B cell (primary cell): ENCODE data around the gene ANAPC2. TPM values are rescaled to one million over a fixed set of nuclear protein-coding genes. Genes with fewer than 3 reads are reported as not detected.

Experiments used
- ATAC-seq: fragments of 200-7000 bp; cut with Tn5 transposase; one replicate; pipeline ENCODE4 v1.10.0; 2021; ENCODE audit warnings: low read depth, mild to moderate bottlenecking, moderate number of reproducible peaks, moderate library complexity
- CTCF ChIA-PET: fragments of 350-600 bp; sonication (Branson Sonifier 250); formaldehyde crosslinking; loops from one replicate; lab custom pipeline; 2021; ENCODE audit warnings: antibody characterized with exemption, inconsistent platforms; lab: Charles Lee
- POLR2A ChIA-PET: fragments of 350-600 bp; sonication (Branson Sonifier 250); formaldehyde crosslinking; loops from one replicate; lab custom pipeline; 2021; ENCODE audit warnings: antibody characterized with exemption; lab: Charles Lee
- DNase-seq: peaks from one replicate; pipeline ENCODE4 v3.0.0; 2013
- H2AFZ ChIP-seq: 2 replicates; pipeline ENCODE4 v1.6.1; 2012; ENCODE audit warnings: mild to moderate bottlenecking, low read depth, low read length; ENCODE audit not compliant: insufficient read depth, poor library complexity, severe bottlenecking
- H3K27ac ChIP-seq, 2 donors: 1 replicate in 1 of 2; 2 replicates in 1 of 2; pipeline ENCODE4 v1.5.1; 2012 to 2013; ENCODE audit warnings: low read length in 2 of 2, mild to moderate bottlenecking in 2 of 2, moderate library complexity in 1 of 2
- H3K27me3 ChIP-seq, 4 experiments: fragments of 200-600 bp in 1 of 4; sonication (generic) in 1 of 4; replicated peaks in 1 of 4; 1 replicate in 2 of 4; 2 replicates in 2 of 4; pipeline versions ENCODE4 v1.6.1 to v1.7.0; 2013 to 2016; ENCODE audit warnings: low read length in 3 of 4, mild to moderate bottlenecking in 2 of 4, mixed read lengths in 1 of 4, moderate library complexity in 1 of 4; ENCODE audit not compliant: insufficient read depth in 4 of 4, control insufficient read depth in 3 of 4; ENCODE audit errors: control extremely low read depth in 1 of 4
- H3K36me3 ChIP-seq, 2 experiments: replicated peaks in 1 of 2; 1 replicate in 1 of 2; 2 replicates in 1 of 2; pipeline versions ENCODE4 v1.6.1 to v1.7.1; 2013; ENCODE audit warnings: low read length in 1 of 2; ENCODE audit not compliant: insufficient read depth in 2 of 2, control insufficient read depth in 1 of 2; ENCODE audit errors: control extremely low read depth in 1 of 2, extremely low read depth in 1 of 2
- H3K4me1 ChIP-seq, 2 donors: fragments of 200-600 bp in 1 of 2; sonication (generic) in 1 of 2; 1 replicate in 1 of 2; 2 replicates in 1 of 2; pipeline versions ENCODE4 v1.5.1 to v1.6.1; 2013 to 2017; ENCODE audit warnings: low read length in 2 of 2; ENCODE audit not compliant: control insufficient read depth in 2 of 2, insufficient read depth in 2 of 2
- H3K4me2 ChIP-seq: replicated peaks from 2 replicates; pipeline ENCODE3; 2012; ENCODE audit warnings: mild to moderate bottlenecking, low read depth, low read length; ENCODE audit not compliant: poor library complexity, severe bottlenecking
- H3K4me3 ChIP-seq, 5 experiments: fragments of 200-600 bp in 1 of 5; sonication (generic) in 1 of 5; 1 replicate in 3 of 5; 2 replicates in 2 of 5; pipeline versions ENCODE4 v1.5.1 to v1.7.0; 2011 to 2016; ENCODE audit warnings: low read length in 4 of 5, mild to moderate bottlenecking in 4 of 5, low read depth in 2 of 5, control low read depth in 1 of 5, moderate library complexity in 1 of 5; ENCODE audit not compliant: insufficient read depth in 1 of 5; ENCODE audit errors: control extremely low read depth in 1 of 5, extremely low read depth in 1 of 5
- H3K79me2 ChIP-seq: fragments of 200-600 bp; sonication (generic); one replicate; pipeline ENCODE4 v1.6.0; 2016; ENCODE audit warnings: low read length; ENCODE audit not compliant: control insufficient read depth, insufficient read depth
- H3K9ac ChIP-seq: fragments of 200-600 bp; sonication (generic); 2 replicates; pipeline ENCODE4 v1.6.1; 2017; ENCODE audit warnings: mild to moderate bottlenecking, low read length, moderate library complexity
- H3K9me3 ChIP-seq, 3 donors: one replicate each; pipeline versions ENCODE4 v1.6.1 to v1.7.1; 2013; ENCODE audit warnings: low read length in 2 of 3; ENCODE audit not compliant: control insufficient read depth in 2 of 3, insufficient read depth in 1 of 3; ENCODE audit errors: control extremely low read depth in 1 of 3
- H4K20me1 ChIP-seq: 2 replicates; pipeline ENCODE4 v1.6.0; 2012; ENCODE audit warnings: mild to moderate bottlenecking, low read length; ENCODE audit not compliant: insufficient read depth, control insufficient read depth, poor library complexity, severe bottlenecking
- H3K27ac Mint-ChIP-seq: one replicate; pipeline ENCODE4 v1.8.0; 2021; ENCODE audit warnings: mixed read lengths
- H3K27me3 Mint-ChIP-seq: one replicate; pipeline ENCODE4 v1.8.0; 2021; ENCODE audit warnings: mixed read lengths
- H3K4me1 Mint-ChIP-seq: one replicate; pipeline ENCODE4 v1.8.0; 2021; ENCODE audit warnings: mixed read lengths
- H3K4me3 Mint-ChIP-seq: one replicate; pipeline ENCODE4 v1.8.0; 2021; ENCODE audit warnings: mixed read lengths
- H3K9me3 Mint-ChIP-seq: one replicate; pipeline ENCODE4 v1.8.0; 2022; ENCODE audit warnings: mixed read lengths; ENCODE audit not compliant: insufficient read depth
- CTCF ChIP-seq: fragments of 200-600 bp; IDR thresholded peaks from one replicate; pipeline ENCODE4 v1.8.0; 2022; ENCODE audit warnings: antibody characterized with exemption, mild to moderate bottlenecking
- EZH2 ChIP-seq: IDR thresholded peaks from 2 replicates; pipeline ENCODE4 v1.6.1; 2012; ENCODE audit warnings: borderline replicate concordance, low read depth, mild to moderate bottlenecking, moderate library complexity, low read length; ENCODE audit not compliant: insufficient read depth, poor library complexity, severe bottlenecking
- WGBS: methylation state at CpG from one replicate; pipeline ENCODE4 v1.1.5; 2013; ENCODE audit warnings: missing lambda C conversion rate; ENCODE audit not compliant: insufficient coverage; 5-methylcytosine and 5-hydroxymethylcytosine counted together
- intact Hi-C: fragments of 100-400 bp; cut with micrococcal nuclease; formaldehyde crosslinking; loops from one replicate; pipeline ENCODE4 v1.10.0; 2022
- polyA plus RNA-seq: library from polyadenylated mRNA; depleted of rRNA; stranded (reverse); fragments of >200 nt; gene quantifications from 2 replicates; pipeline ENCODE4 v1.2.3, GENCODE V29; 2012
- total RNA-seq, 2 donors: library from RNA; stranded (reverse); fragments of 120-200 nt in 1 of 2; gene quantifications; 1 replicate in 1 of 2; 2 replicates in 1 of 2; pipeline versions ENCODE4 v1.2.3 to v1.2.4, GENCODE V29; 2013 to 2022

ANAPC2 gene
- total and polyA plus RNA-seq, 2 donors (not counting 1 experiment from before 2014, with no cell fraction given): 121 to 127 TPM

DNA sequence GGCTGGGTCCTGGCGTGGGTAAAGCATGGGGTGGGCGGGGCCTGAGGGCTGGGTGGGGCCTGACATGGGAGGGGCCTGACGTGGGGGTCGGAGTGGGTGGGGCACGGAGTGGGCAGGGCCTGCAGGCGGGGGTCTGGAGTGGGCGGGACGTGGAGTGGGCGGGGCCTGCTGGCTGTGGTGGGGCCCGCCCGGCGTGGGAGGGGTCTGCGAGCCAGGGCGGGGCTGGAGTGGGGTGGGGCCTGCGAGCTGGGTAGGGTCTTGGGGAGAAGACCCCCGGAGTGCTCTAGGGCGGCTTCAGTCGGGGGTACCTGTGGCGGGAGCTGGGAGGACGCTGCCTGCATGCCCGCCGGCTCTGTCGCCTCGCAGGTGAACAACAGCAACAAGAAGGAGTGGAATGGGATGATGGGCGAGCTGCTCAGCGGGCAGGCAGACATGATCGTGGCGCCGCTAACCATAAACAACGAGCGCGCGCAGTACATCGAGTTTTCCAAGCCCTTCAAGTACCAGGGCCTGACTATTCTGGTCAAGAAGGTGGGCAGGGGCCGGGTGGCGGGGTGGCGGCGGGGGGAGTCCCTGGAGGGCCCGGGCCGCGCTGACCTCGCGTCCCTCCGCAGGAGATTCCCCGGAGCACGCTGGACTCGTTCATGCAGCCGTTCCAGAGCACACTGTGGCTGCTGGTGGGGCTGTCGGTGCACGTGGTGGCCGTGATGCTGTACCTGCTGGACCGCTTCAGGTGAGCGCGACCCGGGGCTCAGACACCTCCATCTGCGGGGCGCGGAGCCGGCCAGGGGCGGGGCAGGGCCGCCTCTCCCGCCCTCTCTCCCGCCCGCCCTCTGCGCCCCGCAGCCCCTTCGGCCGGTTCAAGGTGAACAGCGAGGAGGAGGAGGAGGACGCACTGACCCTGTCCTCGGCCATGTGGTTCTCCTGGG lies 26.5 kb downstream of the ANAPC2 start:
- H3K9me3 ChIP-seq: peaks cover 0 to 34% (median 0%) of the 10 kb centered on the region in 3 donors
- no peaks in the 10 kb centered on the region for H3K79me2 ChIP-seq
- peaks cover 0 to 87% (median 37%) of the 10 kb centered on the region in 4 experiments for H3K27me3 ChIP-seq
- no peak overlapping the region for H3K9ac ChIP-seq
- no peak overlapping the region for H2AFZ ChIP-seq
- no peaks in the 10 kb centered on the region for H4K20me1 ChIP-seq
- peaks cover 16 to 37% of the 10 kb centered on the region in 2 donors for H3K4me1 ChIP-seq
- no peaks in the 10 kb centered on the region for H3K36me3 ChIP-seq
- ChIA-PET CTCF (no interaction called here), POLR2A (interaction anchor here (0.6 to 0.7 kb wide), 2 partner anchors 34 to 47 kb away, joined by 3 to 9 read pairs; no protein-coding TSS in a partner anchor)
- Mint-ChIP-seq H3K27ac (no peak overlapping the region), H3K27me3 (peaks cover 49% of the 10 kb centered on the region), H3K4me1 (peaks cover 23% of the 10 kb centered on the region), H3K9me3 (no peaks in the 10 kb centered on the region), H3K4me3 (no peak overlapping the region)
- no peak for DNase-seq
- intact Hi-C loops: no loop called here
- H3K27ac ChIP-seq: no peak overlapping the region
- H3K4me3 ChIP-seq: no peak overlapping the region
- WGBS: 25% methylated on average over 69 of the region's 71 CpGs
- peak overlapping the region; percentile 35 for H3K4me2 ChIP-seq
- peak; percentile 48 for TF ChIP-seq EZH2
- no peak for TF ChIP-seq CTCF
- ATAC-seq: no peak
